Raji (cell line): ENCODE data around the gene ATRNL1.

ENCODE experiments used
- POLR2A ChIP-seq: IDR thresholded peaks from 2 replicates; pipeline ENCODE4 v1.6.1; 2011; ENCODE audit warnings: low read depth, low read length, control low read depth; ENCODE audit not compliant: insufficient read depth

Gene ATRNL1

GRCh38 chr10:115826396-115826795 is 733.2 kb downstream of the ATRNL1 start:
- no peak for TF ChIP-seq POLR2A

DNA sequence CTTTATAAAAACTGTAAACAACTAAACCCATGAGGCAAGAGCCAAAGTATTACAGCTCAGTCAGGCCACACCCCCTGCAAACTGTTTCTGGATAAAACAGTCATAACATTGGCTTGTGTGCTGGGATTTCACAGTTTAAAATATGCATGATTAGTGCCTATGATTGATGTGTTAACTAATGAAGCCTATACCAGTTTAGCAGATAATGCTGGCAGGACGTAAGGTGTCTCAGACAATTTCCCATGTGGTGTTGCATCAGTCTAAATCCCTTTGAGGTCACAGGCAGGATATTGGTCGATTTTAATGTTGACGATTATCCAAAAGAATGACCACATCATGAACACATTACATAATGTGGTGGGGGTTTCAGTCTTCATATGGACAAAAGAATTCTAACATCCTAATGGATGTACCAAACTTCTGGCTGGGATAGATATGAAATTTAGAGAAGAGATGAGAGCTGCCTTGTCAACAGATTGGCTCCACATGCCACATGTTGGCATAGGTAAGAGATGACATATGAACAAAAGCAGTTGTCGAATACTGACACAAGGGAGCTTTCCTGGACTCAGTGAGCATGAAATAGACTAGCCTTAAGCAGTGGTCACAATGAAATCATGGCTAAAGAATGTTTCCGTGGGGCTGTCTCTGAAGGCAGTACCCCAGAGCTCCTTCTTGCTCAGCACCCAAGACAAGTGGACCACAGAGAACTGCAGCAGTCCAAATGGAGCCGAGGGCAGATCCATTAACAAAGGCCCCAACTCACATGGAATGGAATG is 734.3 kb downstream of the ATRNL1 start:
- TF ChIP-seq POLR2A = no peak

DNA sequence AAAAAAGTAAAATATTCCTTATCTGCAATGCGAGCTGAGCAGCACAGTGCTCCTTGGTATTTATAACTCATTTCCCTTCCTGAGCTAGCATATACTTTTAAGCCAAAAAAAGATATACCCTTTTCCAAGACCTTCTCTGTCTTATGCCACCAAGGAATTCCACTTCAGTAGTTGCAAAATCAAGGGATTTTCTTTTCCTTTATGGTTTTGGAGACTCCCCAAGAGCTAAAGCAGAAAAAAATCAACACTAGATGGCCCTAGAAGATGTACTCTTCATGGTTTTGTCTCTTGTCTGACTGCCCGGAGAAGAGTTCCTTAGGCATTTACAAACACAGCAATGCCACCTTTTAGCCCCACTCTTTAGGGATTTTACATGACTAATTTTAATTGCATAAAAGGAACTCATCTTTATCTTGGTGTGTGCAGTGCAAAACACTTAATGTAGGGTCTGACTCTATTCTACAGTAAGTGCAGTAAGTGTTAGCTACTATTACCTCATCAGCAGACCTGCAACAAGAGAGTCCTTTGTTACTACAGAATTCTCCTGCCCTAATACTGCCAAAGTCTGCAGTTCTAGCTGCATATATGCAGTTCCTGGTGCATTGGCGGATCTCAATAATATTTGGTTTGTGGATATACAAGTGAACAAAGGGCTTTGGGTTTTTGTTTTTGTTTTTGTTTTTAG is 736.5 kb downstream of the ATRNL1 start:
- TF ChIP-seq POLR2A = no peak

DNA sequence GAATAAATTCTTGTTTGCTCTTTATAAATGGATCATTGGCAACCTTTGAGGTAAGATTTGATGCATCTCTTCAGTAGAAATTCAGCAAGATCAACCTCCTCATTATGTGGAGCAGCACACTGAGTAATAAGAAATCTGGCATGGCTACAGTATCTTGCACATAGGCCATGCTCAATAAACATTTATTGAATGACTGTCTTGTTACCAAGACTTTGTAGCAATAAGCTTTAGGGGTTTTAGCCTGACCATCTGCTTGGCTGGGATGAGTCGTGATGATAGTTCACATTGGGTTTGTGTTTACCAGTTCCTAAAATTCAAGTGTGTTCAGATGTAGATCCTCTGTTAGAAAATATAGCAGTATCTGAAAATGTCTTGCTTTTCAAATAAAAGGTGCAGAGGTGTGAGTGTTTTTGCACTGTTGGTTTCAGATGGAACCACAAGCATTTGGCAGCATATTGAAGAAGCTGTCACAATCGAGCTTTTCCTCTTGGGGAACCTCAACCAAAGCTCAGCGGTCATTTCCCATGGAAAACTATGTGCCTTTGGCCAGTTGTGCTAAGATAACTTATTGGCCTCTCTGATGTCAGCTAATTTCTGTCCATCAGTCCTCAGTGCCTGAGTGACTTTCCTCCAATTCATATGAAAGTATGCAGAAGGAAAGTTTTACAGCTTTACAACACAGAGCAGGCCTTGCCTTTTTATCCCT is 737.3 kb downstream of the ATRNL1 start:
- no peak for TF ChIP-seq POLR2A

GRCh38 chr10:115831016-115831415 is 737.9 kb downstream of the ATRNL1 start:
- no peak for TF ChIP-seq POLR2A

GRCh38 chr10:115833119-115833518 is 740.0 kb downstream of the ATRNL1 start:
- TF ChIP-seq POLR2A = no peak

DNA sequence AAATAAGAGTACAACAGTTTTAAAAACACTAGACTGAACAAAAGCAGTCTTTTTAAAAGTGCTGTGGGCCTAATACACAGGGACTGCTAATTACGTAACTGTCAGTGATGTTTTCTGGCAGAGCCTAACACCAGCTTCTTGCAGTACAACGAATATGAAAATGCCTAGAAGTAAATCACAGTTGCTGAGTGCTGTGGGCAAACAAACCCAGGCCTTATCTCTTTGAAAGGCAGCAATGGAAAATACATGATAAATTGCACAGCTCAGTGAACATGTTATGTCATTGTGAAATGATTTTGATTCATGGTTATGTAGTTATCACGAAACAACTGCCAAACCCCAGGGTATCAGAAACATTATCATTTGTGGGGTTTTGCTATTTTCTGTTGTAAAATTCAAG is 751.4 kb downstream of the ATRNL1 start:
- no peak for TF ChIP-seq POLR2A

GRCh38 chr10:115845921-115846320 is 752.8 kb downstream of the ATRNL1 start:
- TF ChIP-seq POLR2A = no peak

- TF ChIP-seq POLR2A = no peak
Observed at GRCh38 chr10:115846528-115846927, 753.4 kb downstream of the ATRNL1 start.

DNA sequence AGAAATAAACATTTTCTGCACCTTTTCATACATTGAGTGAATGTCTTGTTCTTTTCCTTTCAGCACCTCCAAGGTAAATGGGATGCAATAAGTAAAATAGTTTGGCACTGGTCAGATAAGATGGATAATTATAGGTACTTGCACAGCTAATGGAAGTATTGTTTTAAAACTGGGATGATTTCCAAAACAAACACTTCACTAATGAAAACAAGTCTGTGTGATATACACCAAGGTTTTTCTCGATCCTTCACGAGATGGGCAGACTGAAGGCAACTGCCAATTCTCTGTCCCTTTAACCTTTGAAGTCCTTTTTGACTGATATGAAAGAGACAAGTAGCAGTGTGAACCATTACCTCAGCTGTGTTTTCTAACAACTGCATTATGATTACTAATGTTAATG is 756.0 kb downstream of the ATRNL1 start:
- TF ChIP-seq POLR2A = no peak

GRCh38 chr10:115850666-115851065 is 757.5 kb downstream of the ATRNL1 start:
- TF ChIP-seq POLR2A = no peak

- no peak for TF ChIP-seq POLR2A
Observed at GRCh38 chr10:115851695-115852094, 758.5 kb downstream of the ATRNL1 start.

DNA sequence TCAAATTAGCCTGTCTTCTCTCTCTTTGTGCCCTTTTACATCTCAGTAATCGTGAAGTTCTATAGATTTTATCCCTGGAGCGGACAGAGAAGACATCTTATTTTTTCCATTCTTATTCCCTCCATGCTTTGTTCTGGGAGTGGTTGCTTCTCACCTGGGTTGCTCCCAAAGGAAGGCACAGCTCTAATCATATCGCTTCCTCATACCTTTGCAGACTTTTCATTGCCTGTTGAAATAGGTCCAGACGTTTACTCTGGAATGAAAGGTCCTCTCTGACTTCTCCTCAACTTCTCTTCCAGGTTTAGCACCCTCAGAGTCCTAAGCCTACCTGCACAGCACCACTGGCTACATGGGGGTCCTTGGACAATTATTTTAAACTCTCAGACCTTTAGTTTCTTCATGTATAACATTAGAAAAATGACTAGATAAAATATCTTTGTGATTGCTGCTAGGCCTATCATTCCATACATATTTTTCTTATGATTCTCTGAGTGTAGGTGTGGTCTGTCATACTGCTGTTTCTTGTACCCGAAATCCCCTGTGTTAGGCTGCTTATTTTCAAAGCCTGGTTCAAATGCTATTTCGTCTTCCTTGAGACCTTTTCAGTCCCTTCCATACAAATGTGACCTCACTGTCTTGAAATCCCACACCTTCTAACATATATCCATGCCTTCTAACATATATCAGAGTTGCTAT is 761.7 kb downstream of the ATRNL1 start:
- no peak for TF ChIP-seq POLR2A

GRCh38 chr10:115856580-115856979 is 763.4 kb downstream of the ATRNL1 start:
- no peak for TF ChIP-seq POLR2A

DNA sequence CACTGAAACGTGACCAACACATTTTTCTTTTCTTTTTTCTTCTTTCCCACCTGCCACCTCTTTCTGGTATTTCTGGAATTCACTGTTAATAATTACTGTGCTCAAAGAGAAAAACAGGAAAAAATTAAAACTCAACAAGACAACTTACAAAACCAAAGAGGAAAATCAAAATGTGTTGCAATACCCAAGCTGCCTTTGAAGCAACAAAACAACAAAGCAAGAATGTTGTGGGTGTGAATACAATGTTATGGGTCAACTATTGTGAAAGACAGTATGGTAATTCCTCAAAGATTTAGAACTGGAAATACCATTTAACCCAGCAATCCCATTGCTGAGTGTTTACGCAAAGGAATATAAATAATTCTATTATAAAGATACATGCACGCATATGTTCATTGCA is 764.7 kb downstream of the ATRNL1 start:
- TF ChIP-seq POLR2A = no peak
